Measurements from ENCODE around the gene PPP2R2C. TPM values are rescaled to one million over a fixed set of nuclear protein-coding genes. Genes with fewer than 3 reads are reported as not detected.

Gene PPP2R2C
- total and polyA plus RNA-seq, 7 experiments from 2014 or later: not detected

GRCh38 chr4:6303943-6304342 lies 168.5 kb downstream of the PPP2R2C start:
- Mint-ChIP-seq H3K4me1 (peaks cover 0 to 5% (median 0%) of the 10 kb centered on the region in 7 donors), H3K9me3 (peaks cover 0 to 4% (median 0%) of the 10 kb centered on the region in 11 donors), H3K36me3 (peaks cover 0 to 25% (median 18%) of the 10 kb centered on the region in 5 donors), H3K4me3 (no peak overlapping the region), H3K27ac (no peak overlapping the region), H3K27me3 (peaks cover 13 to 32% (median 19%) of the 10 kb centered on the region in 5 donors)
- POLR2A ChIA-PET: no interaction called here
- DNase-seq (no peak), ATAC-seq (no peak)
- intact Hi-C loops (cut with micrococcal nuclease): no loop called here
- CTCF ChIA-PET: no interaction called here
- Histone ChIP-seq H3K9me3 (ENCODE audit: control insufficient read depth in 2 of 3, low read length in 3 of 3) (no peaks in the 10 kb centered on the region), H3K27me3 (ENCODE audit: control insufficient read depth in 2 of 2, insufficient read depth in 2 of 2, low read length in 2 of 2) (no peaks in the 10 kb centered on the region), H3K27ac (ENCODE audit: low read depth, low read length) (no peak overlapping the region), H3K4me1 (ENCODE audit: control insufficient read depth in 2 of 2, insufficient read depth in 2 of 2, low read length in 2 of 2) (no peaks in the 10 kb centered on the region), H3K36me3 (ENCODE audit: control insufficient read depth in 2 of 3, insufficient read depth in 3 of 3, low read length in 3 of 3) (peaks cover 0 to 15% (median 3%) of the 10 kb centered on the region in 3 experiments), H3K4me3 (ENCODE audit: low read length) (no peak overlapping the region)

GRCh38 chr4:6302869-6303268 lies 169.5 kb downstream of the PPP2R2C start:
- Mint-ChIP-seq H3K4me1 (no peaks in the 10 kb centered on the region), H3K9me3 (no peaks in the 10 kb centered on the region), H3K4me3 (no peak overlapping the region), H3K27me3 (peaks cover 6 to 23% (median 11%) of the 10 kb centered on the region in 5 donors), H3K36me3 (peaks cover 0 to 25% (median 15%) of the 10 kb centered on the region in 5 donors), H3K27ac (no peak overlapping the region)
- POLR2A ChIA-PET: no interaction called here
- CTCF ChIA-PET: no interaction called here
- no peak overlapping the region for H3K4me3 ChIP-seq (ENCODE audit: low read length)
- no peak for ATAC-seq
- intact Hi-C loops (cut with micrococcal nuclease): no loop called here
- H3K27ac ChIP-seq (ENCODE audit: low read depth, low read length): no peak overlapping the region
- DNase-seq: no peak
- H3K27me3 ChIP-seq (ENCODE audit: control insufficient read depth in 2 of 2, insufficient read depth in 2 of 2, low read length in 2 of 2): no peaks in the 10 kb centered on the region
- H3K9me3 ChIP-seq (ENCODE audit: control insufficient read depth in 2 of 3, low read length in 3 of 3): no peaks in the 10 kb centered on the region
- peaks cover 0 to 15% (median 3%) of the 10 kb centered on the region in 3 experiments for H3K36me3 ChIP-seq (ENCODE audit: control insufficient read depth in 2 of 3, insufficient read depth in 3 of 3, low read length in 3 of 3)
- no peaks in the 10 kb centered on the region for H3K4me1 ChIP-seq (ENCODE audit: control insufficient read depth in 2 of 2, insufficient read depth in 2 of 2, low read length in 2 of 2)

- Histone ChIP-seq H3K4me1 (ENCODE audit: control insufficient read depth in 2 of 2, insufficient read depth in 2 of 2, low read length in 2 of 2) (no peaks in the 10 kb centered on the region), H3K4me3 (ENCODE audit: low read length) (no peak overlapping the region), H3K27ac (ENCODE audit: low read depth, low read length) (no peak overlapping the region), H3K36me3 (ENCODE audit: control insufficient read depth in 2 of 3, insufficient read depth in 3 of 3, low read length in 3 of 3) (peaks cover 0 to 15% (median 3%) of the 10 kb centered on the region in 3 experiments), H3K27me3 (ENCODE audit: control insufficient read depth in 2 of 2, insufficient read depth in 2 of 2, low read length in 2 of 2) (no peaks in the 10 kb centered on the region), H3K9me3 (ENCODE audit: control insufficient read depth in 2 of 3, low read length in 3 of 3) (no peaks in the 10 kb centered on the region)
- H3K4me1 Mint-ChIP-seq: no peaks in the 10 kb centered on the region
- H3K36me3 Mint-ChIP-seq: peaks cover 0 to 30% (median 15%) of the 10 kb centered on the region in 5 donors
- no peak overlapping the region for H3K4me3 Mint-ChIP-seq
- ATAC-seq (no peak), DNase-seq (no peak)
- intact Hi-C loops (cut with micrococcal nuclease): no loop called here
- no peaks in the 10 kb centered on the region for H3K9me3 Mint-ChIP-seq
- CTCF ChIA-PET: no interaction called here
- H3K27ac Mint-ChIP-seq: no peak overlapping the region
- POLR2A ChIA-PET: no interaction called here
- peaks cover 6 to 16% (median 7%) of the 10 kb centered on the region in 5 donors for H3K27me3 Mint-ChIP-seq
Observed at GRCh38 chr4:6301732-6302442, 170.5 kb downstream of the PPP2R2C start.

- peaks cover 0 to 30% (median 15%) of the 10 kb centered on the region in 5 donors for H3K36me3 Mint-ChIP-seq
- no peak overlapping the region for H3K27ac ChIP-seq (ENCODE audit: low read depth, low read length)
- no peaks in the 10 kb centered on the region for H3K4me1 Mint-ChIP-seq
Observed at GRCh38 chr4:6301051-6301731, 171.2 kb downstream of the PPP2R2C start.

GRCh38 chr4:6300359-6300758 lies 172.1 kb downstream of the PPP2R2C start:
- intact Hi-C loops (cut with micrococcal nuclease): no loop called here
- H3K27ac Mint-ChIP-seq: no peak overlapping the region
- POLR2A ChIA-PET: no interaction called here

More at GRCh38 chr4:6301051-6301731, 171.2 kb downstream of the PPP2R2C start:
- H3K4me1 ChIP-seq (ENCODE audit: control insufficient read depth in 2 of 2, insufficient read depth in 2 of 2, low read length in 2 of 2): no peaks in the 10 kb centered on the region
- DNase-seq: no peak
- intact Hi-C loops (cut with micrococcal nuclease): no loop called here
- POLR2A ChIA-PET: no interaction called here
- no peaks in the 10 kb centered on the region for H3K27me3 ChIP-seq (ENCODE audit: control insufficient read depth in 2 of 2, insufficient read depth in 2 of 2, low read length in 2 of 2)
- no peak overlapping the region for H3K27ac Mint-ChIP-seq
- peaks cover 0 to 9% (median under 1%) of the 10 kb centered on the region in 5 donors for H3K27me3 Mint-ChIP-seq
- peaks cover 0 to 15% (median 3%) of the 10 kb centered on the region in 3 experiments for H3K36me3 ChIP-seq (ENCODE audit: control insufficient read depth in 2 of 3, insufficient read depth in 3 of 3, low read length in 3 of 3)
- no peak overlapping the region for H3K4me3 Mint-ChIP-seq
- CTCF ChIA-PET: no interaction called here
- no peak overlapping the region for H3K4me3 ChIP-seq (ENCODE audit: low read length)
- no peak for ATAC-seq
- no peaks in the 10 kb centered on the region for H3K9me3 Mint-ChIP-seq
- H3K9me3 ChIP-seq (ENCODE audit: control insufficient read depth in 2 of 3, low read length in 3 of 3): no peaks in the 10 kb centered on the region

GRCh38 chr4:6299875-6300274 lies 172.5 kb downstream of the PPP2R2C start:
- no peaks in the 10 kb centered on the region for H3K9me3 Mint-ChIP-seq
- no peak overlapping the region for H3K27ac Mint-ChIP-seq
- no peak for ATAC-seq
- H3K4me3 Mint-ChIP-seq: no peak overlapping the region
- Histone ChIP-seq H3K27me3 (ENCODE audit: control insufficient read depth in 2 of 2, insufficient read depth in 2 of 2, low read length in 2 of 2) (no peaks in the 10 kb centered on the region), H3K27ac (ENCODE audit: low read depth, low read length) (no peak overlapping the region), H3K36me3 (ENCODE audit: control insufficient read depth in 2 of 3, insufficient read depth in 3 of 3, low read length in 3 of 3) (peaks cover 0 to 15% (median 3%) of the 10 kb centered on the region in 3 experiments), H3K4me3 (ENCODE audit: low read length) (no peak overlapping the region), H3K9me3 (ENCODE audit: control insufficient read depth in 2 of 3, low read length in 3 of 3) (no peaks in the 10 kb centered on the region), H3K4me1 (ENCODE audit: control insufficient read depth in 2 of 2, insufficient read depth in 2 of 2, low read length in 2 of 2) (no peaks in the 10 kb centered on the region)
- ChIA-PET CTCF (no interaction called here), POLR2A (no interaction called here)
- intact Hi-C loops (cut with micrococcal nuclease): no loop called here
- no peaks in the 10 kb centered on the region for H3K4me1 Mint-ChIP-seq
- DNase-seq: no peak
- peaks cover 0 to 43% (median 15%) of the 10 kb centered on the region in 5 donors for H3K36me3 Mint-ChIP-seq
- no peaks in the 10 kb centered on the region for H3K27me3 Mint-ChIP-seq

More at GRCh38 chr4:6300359-6300758, 172.1 kb downstream of the PPP2R2C start:
- H3K9me3 Mint-ChIP-seq: no peaks in the 10 kb centered on the region
- CTCF ChIA-PET: no interaction called here
- ATAC-seq (no peak), DNase-seq (no peak)
- no peaks in the 10 kb centered on the region for H3K27me3 ChIP-seq (ENCODE audit: control insufficient read depth in 2 of 2, insufficient read depth in 2 of 2, low read length in 2 of 2)
- no peak overlapping the region for H3K4me3 ChIP-seq (ENCODE audit: low read length)
- H3K36me3 ChIP-seq (ENCODE audit: control insufficient read depth in 2 of 3, insufficient read depth in 3 of 3, low read length in 3 of 3): peaks cover 0 to 15% (median 3%) of the 10 kb centered on the region in 3 experiments
- H3K27ac ChIP-seq (ENCODE audit: low read depth, low read length): no peak overlapping the region
- no peak overlapping the region for H3K4me3 Mint-ChIP-seq
- no peaks in the 10 kb centered on the region for H3K4me1 ChIP-seq (ENCODE audit: control insufficient read depth in 2 of 2, insufficient read depth in 2 of 2, low read length in 2 of 2)
- peaks cover 0 to 3% (median 0%) of the 10 kb centered on the region in 5 donors for H3K27me3 Mint-ChIP-seq
- peaks cover 0 to 38% (median 15%) of the 10 kb centered on the region in 5 donors for H3K36me3 Mint-ChIP-seq
- H3K4me1 Mint-ChIP-seq: no peaks in the 10 kb centered on the region
- H3K9me3 ChIP-seq (ENCODE audit: control insufficient read depth in 2 of 3, low read length in 3 of 3): no peaks in the 10 kb centered on the region
